H1 (cell line): Measurements from ENCODE around the gene NMUR1. TPM values are rescaled to one million over a fixed set of nuclear protein-coding genes. Genes with fewer than 3 reads are reported as not detected.
A peak's percentile ranks its signal among the peaks of the same experiment; 100 is the strongest.

Experiments used
- CTCF ChIA-PET: fragments of 300-600 bp; sonication (Branson Sonifier 250); formaldehyde crosslinking; loops from one replicate; lab custom pipeline; 2021; ENCODE audit not compliant: partially characterized antibody; lab: Charles Lee
- POLR2A ChIA-PET: fragments of 300-600 bp; sonication (Branson Sonifier 250); formaldehyde crosslinking; loops from one replicate; lab custom pipeline; 2021; ENCODE audit warnings: inconsistent platforms; ENCODE audit not compliant: partially characterized antibody; lab: Charles Lee
- DNase-seq, 2 experiments: peaks; one replicate each; pipeline versions ENCODE4 v3.0.0 to v3.0.0-alpha.2; 2010 to 2022; ENCODE audit warnings: low spot score in 2 of 2, low read depth in 1 of 2, mixed read lengths in 1 of 2
- FAIRE-seq: peaks from 2 replicates; lab custom pipeline; 2011; peaks lifted over from hg19 to GRCh38; lab: Jason Lieb, UNC
- H2AFZ ChIP-seq: 2 replicates; pipeline ENCODE4 v1.8.1; 2012; ENCODE audit warnings: low read length, inconsistent platforms
- H2AK5ac ChIP-seq: 2 replicates; pipeline ENCODE4 v1.6.1; 2013; ENCODE audit warnings: low read depth, low read length
- H2BK120ac ChIP-seq: replicated peaks from 2 replicates; pipeline ENCODE3; 2013; ENCODE audit warnings: low read depth, low read length, inconsistent platforms
- H2BK12ac ChIP-seq: 2 replicates; pipeline ENCODE4 v1.6.1; 2013; ENCODE audit warnings: low read depth, low read length
- H2BK15ac ChIP-seq: 2 replicates; pipeline ENCODE4 v1.6.1; 2013; ENCODE audit warnings: low read length
- H2BK20ac ChIP-seq: 2 replicates; pipeline ENCODE4 v1.6.1; 2013; ENCODE audit warnings: low read length
- H2BK5ac ChIP-seq: 2 replicates; pipeline ENCODE4 v1.6.1; 2013; ENCODE audit warnings: low read depth, low read length
- H3K14ac ChIP-seq: 2 replicates; pipeline ENCODE4 v1.6.1; 2013; ENCODE audit warnings: inconsistent platforms; ENCODE audit not compliant: insufficient read length
- H3K18ac ChIP-seq: 2 replicates; pipeline ENCODE4 v1.6.1; 2013; ENCODE audit warnings: low read length; ENCODE audit errors: extremely low read depth
- H3K23ac ChIP-seq: 2 replicates; pipeline ENCODE4 v1.6.1; 2013; ENCODE audit warnings: inconsistent platforms; ENCODE audit not compliant: insufficient read length
- H3K23me2 ChIP-seq: 2 replicates; pipeline ENCODE4 v1.6.1; 2013; ENCODE audit warnings: low read depth, low read length
- H3K27ac ChIP-seq: 2 replicates; pipeline ENCODE4 v1.6.1; 2011; ENCODE audit warnings: low read depth, low read length, inconsistent platforms
- H3K27me3 ChIP-seq, 4 experiments: replicated peaks in 1 of 4; 1 replicate in 1 of 4; 2 replicates in 3 of 4; pipeline versions ENCODE4 v1.6.1 to v1.8.1; 2011 to 2013; ENCODE audit warnings: low read length in 3 of 4, mild to moderate bottlenecking in 3 of 4, inconsistent platforms in 2 of 4, mixed read lengths in 2 of 4, moderate library complexity in 1 of 4; ENCODE audit not compliant: control insufficient read depth in 3 of 4, insufficient read depth in 3 of 4; ENCODE audit errors: extremely low read depth in 1 of 4
- H3K36me3 ChIP-seq, 4 experiments: 2 replicates each; pipeline versions ENCODE4 v1.6.1 to v1.8.1; 2011 to 2013; ENCODE audit warnings: mild to moderate bottlenecking in 4 of 4, low read length in 3 of 4, moderate library complexity in 2 of 4, control low read depth in 1 of 4, inconsistent platforms in 1 of 4; ENCODE audit not compliant: insufficient read depth in 4 of 4, control insufficient read depth in 2 of 4
- H3K4ac ChIP-seq: replicated peaks from 2 replicates; pipeline ENCODE3; 2013; ENCODE audit warnings: low read length, low read depth, mixed read lengths, inconsistent platforms; ENCODE audit not compliant: insufficient read length
- H3K4me1 ChIP-seq, 4 experiments: replicated peaks in 1 of 4; 1 replicate in 1 of 4; 2 replicates in 3 of 4; pipeline versions ENCODE4 v1.6.1 to v1.8.1; 2011 to 2013; ENCODE audit warnings: low read length in 3 of 4, inconsistent platforms in 2 of 4, mixed read lengths in 1 of 4; ENCODE audit not compliant: insufficient read depth in 4 of 4, control insufficient read depth in 3 of 4
- H3K4me2 ChIP-seq, 2 experiments: 2 replicates each; pipeline versions ENCODE4 v1.6.1 to v1.8.1; 2011 to 2013; ENCODE audit warnings: low read depth in 2 of 2, low read length in 2 of 2, control low read depth in 1 of 2, inconsistent platforms in 1 of 2, mild to moderate bottlenecking in 1 of 2; ENCODE audit not compliant: insufficient read depth in 1 of 2
- H3K4me3 ChIP-seq, 4 experiments: fragments of 200-600, 300-600 bp in 1 of 4; sonication (generic), shearing (Covaris generic), sonication (Bioruptor Twin) in 1 of 4; 2 replicates each; pipeline versions ENCODE4 v1.5.1 to v1.8.1; 2011 to 2016; ENCODE audit warnings: low read length in 4 of 4, low read depth in 3 of 4, control low read depth in 2 of 4, inconsistent platforms in 2 of 4, mild to moderate bottlenecking in 2 of 4, mixed read lengths in 1 of 4, moderate library complexity in 1 of 4; ENCODE audit not compliant: insufficient read depth in 2 of 4; ENCODE audit errors: extremely low read depth in 1 of 4
- H3K56ac ChIP-seq: replicated peaks from 2 replicates; pipeline ENCODE3; 2013; ENCODE audit warnings: low read depth, mild to moderate bottlenecking, mixed read lengths, low read length, inconsistent platforms; ENCODE audit not compliant: insufficient read length
- H3K79me1 ChIP-seq: 2 replicates; pipeline ENCODE4 v1.6.1; 2013; ENCODE audit warnings: low read depth, low read length, control low read depth
- H3K79me2 ChIP-seq, 2 experiments: 2 replicates each; pipeline versions ENCODE4 v1.6.1 to v1.8.1; 2012 to 2013; ENCODE audit warnings: low read length in 2 of 2, mild to moderate bottlenecking in 2 of 2, inconsistent platforms in 1 of 2; ENCODE audit not compliant: insufficient read depth in 2 of 2, control insufficient read depth in 1 of 2
- H3K9ac ChIP-seq, 4 experiments: replicated peaks in 1 of 4; 1 replicate in 1 of 4; 2 replicates in 3 of 4; pipeline versions ENCODE4 v1.6.1 to v1.8.1; 2011 to 2013; ENCODE audit warnings: low read depth in 3 of 4, low read length in 3 of 4, control low read depth in 2 of 4, mild to moderate bottlenecking in 2 of 4, moderate library complexity in 2 of 4, inconsistent platforms in 1 of 4; ENCODE audit errors: extremely low read depth in 1 of 4
- H3K9me3 ChIP-seq, 2 experiments: 2 replicates each; pipeline versions ENCODE4 v1.6.1 to v1.8.1; 2012 to 2013; ENCODE audit warnings: mild to moderate bottlenecking in 2 of 2, moderate library complexity in 2 of 2, control low read depth in 1 of 2, inconsistent platforms in 1 of 2, low read depth in 1 of 2, low read length in 1 of 2, mixed read lengths in 1 of 2; ENCODE audit not compliant: insufficient read depth in 2 of 2
- H4K20me1 ChIP-seq, 2 experiments: replicated peaks in 1 of 2; 2 replicates each; pipeline versions ENCODE3 to v1.8.1; 2011 to 2013; ENCODE audit warnings: inconsistent platforms in 2 of 2, low read length in 2 of 2, mild to moderate bottlenecking in 1 of 2; ENCODE audit not compliant: insufficient read depth in 2 of 2, control insufficient read depth in 1 of 2
- H4K5ac ChIP-seq: 2 replicates; pipeline ENCODE4 v1.6.1; 2013; ENCODE audit warnings: low read length, low read depth, mixed read lengths, inconsistent platforms; ENCODE audit not compliant: insufficient read length
- H4K8ac ChIP-seq: 2 replicates; pipeline ENCODE4 v1.8.0; 2013; ENCODE audit warnings: mild to moderate bottlenecking, moderate library complexity, low read length, inconsistent platforms; ENCODE audit not compliant: insufficient read depth; ENCODE audit errors: extremely low read depth
- H4K91ac ChIP-seq: replicated peaks from 2 replicates; pipeline ENCODE3; 2013; ENCODE audit warnings: low read length, mixed read lengths, inconsistent platforms; ENCODE audit not compliant: insufficient read length
- CBX5 ChIP-seq: fragments of 300-800, 300-1000 bp; sonication (generic); IDR thresholded peaks from 2 replicates; pipeline ENCODE4 v1.7.1; 2016; ENCODE audit warnings: antibody characterized with exemption, low read length, low read depth
- CHD1 ChIP-seq: IDR thresholded peaks from 2 replicates; pipeline ENCODE4 v1.6.1; 2012; ENCODE audit warnings: low read depth, low read length, improper control_type of control experiment
- EP300 ChIP-seq, 2 experiments: IDR thresholded peaks; 1 replicate in 1 of 2; 2 replicates in 1 of 2; pipeline ENCODE4 v1.6.1; 2011 to 2012; ENCODE audit warnings: low read depth in 2 of 2, low read length in 2 of 2, mild to moderate bottlenecking in 2 of 2, borderline replicate concordance in 1 of 2, inconsistent platforms in 1 of 2, moderate library complexity in 1 of 2
- KDM1A ChIP-seq: fragments of 200-600, 300-600 bp; sonication (generic); IDR thresholded peaks from 2 replicates; pipeline ENCODE4 v1.7.1; 2016; ENCODE audit warnings: mild to moderate bottlenecking, low read length, borderline replicate concordance
- SUZ12 ChIP-seq: fragments of 200-600 bp; sonication (generic); IDR thresholded peaks from 2 replicates; pipeline ENCODE4 v1.6.1; 2012; ENCODE audit warnings: mild to moderate bottlenecking, inconsistent platforms, low read length, moderate library complexity, mixed read lengths
- TBP ChIP-seq: IDR thresholded peaks from 2 replicates; pipeline ENCODE4 v1.6.1; 2011; ENCODE audit warnings: low read depth, low read length, improper control_type of control experiment
- WGBS, 2 experiments: shearing (Covaris generic) in 1 of 2; methylation state at CpG; one replicate each; pipeline versions ENCODE4 v1.1.6 to v1.1.7; 2013 to 2015; ENCODE audit warnings: low lambda C conversion rate in 2 of 2, mixed read lengths in 2 of 2, inconsistent platforms in 1 of 2, low coverage in 1 of 2, missing lambda C conversion rate in 1 of 2; ENCODE audit not compliant: insufficient replicate concordance in 2 of 2, insufficient coverage in 1 of 2, insufficient read length in 1 of 2; ENCODE audit errors: extremely low coverage in 1 of 2, missing lambda C conversion rate in 1 of 2; 5-methylcytosine and 5-hydroxymethylcytosine counted together
- polyA plus RNA-seq, 7 experiments: library from polyadenylated mRNA; depleted of rRNA in 3 of 7; stranded (reverse) in 5 of 7; unstranded in 2 of 7; fragments of >200 nt in 5 of 7; fragments of 200-250 nt in 2 of 7; gene quantifications; 1 replicate in 5 of 7; 2 replicates in 1 of 7; 4 replicates in 1 of 7; pipeline versions ENCODE4 v1.2.1 to v1.2.3, GENCODE V29; 2011 to 2013; ENCODE audit warnings: missing spikeins in 2 of 7, mixed read lengths in 2 of 7
- total RNA-seq: library from RNA; stranded (reverse); fragmentation: NEBNext Ultra II Directional; extraction: Animal tissue kit (Norgen Biotek cat#: 25700); gene quantifications from 2 replicates; pipeline ENCODE4 v1.2.1, GENCODE V29; 2021

NMUR1 gene
- total and polyA plus RNA-seq, 2 of the 8 experiments (the other 6 are each of a cell fraction or from before 2014, with no cell fraction given): 0.56 to 1.5 TPM

DNA sequence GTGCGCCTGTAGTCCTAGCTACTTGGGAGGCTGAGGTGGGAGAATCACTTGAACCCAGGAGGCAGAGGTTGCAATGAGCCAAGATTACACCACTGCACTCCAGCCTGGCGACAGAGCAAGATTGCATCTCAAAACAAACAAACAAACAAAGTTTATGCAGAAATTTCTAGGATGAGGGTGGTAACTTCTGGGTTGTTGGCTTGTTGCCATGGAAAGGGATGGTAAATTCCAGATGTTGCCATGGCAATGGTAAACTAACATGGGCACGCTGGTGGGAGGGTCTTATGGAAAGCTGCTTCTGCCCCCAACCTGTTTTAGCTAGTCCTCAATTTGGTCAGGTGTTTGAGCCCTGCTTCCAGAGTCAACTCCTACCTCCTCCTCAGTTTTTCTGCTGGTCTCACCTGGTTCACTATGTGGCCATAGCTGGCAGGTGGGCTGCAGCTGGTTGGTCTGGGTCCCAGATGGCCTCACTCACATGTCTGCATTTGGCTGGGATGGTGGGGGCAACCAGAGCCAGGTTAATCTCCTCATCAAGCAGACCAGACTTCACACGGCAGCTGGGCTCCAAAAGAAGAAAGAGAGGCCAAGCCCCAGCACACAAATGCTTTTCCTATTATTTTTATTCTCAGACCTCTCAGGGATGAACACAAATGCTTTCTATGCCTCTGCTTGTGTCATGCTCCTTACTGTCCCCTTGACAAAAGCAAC lies 35.8 kb upstream of the NMUR1 start:
- Histone ChIP-seq H3K23ac (no peak overlapping the region), H2AFZ (no peak overlapping the region), H3K27ac (no peak overlapping the region), H3K4me3 (no peak overlapping the region), H3K9me3 (peaks cover 3 to 14% of the 10 kb centered on the region in 2 experiments; a peak in 2 of 4 replicates), H3K79me1 (no peaks in the 10 kb centered on the region), H3K4ac (no peak overlapping the region), H4K5ac (no peak overlapping the region), H3K79me2 (no peaks in the 10 kb centered on the region), H3K18ac (no peak overlapping the region), H3K9ac (no peak overlapping the region), H4K8ac (no peak overlapping the region), H3K4me2 (no peak overlapping the region), H2BK15ac (peak overlapping the region; percentile 19; the same call in 1 of the 2 replicates), H2BK120ac (no peak overlapping the region), H3K23me2 (no peaks in the 10 kb centered on the region), H3K27me3 (no peaks in the 10 kb centered on the region), H4K91ac (no peak overlapping the region), H3K4me1 (peaks cover 0 to 14% (median 6%) of the 10 kb centered on the region in 4 experiments; a peak in 6 of 7 replicates), H2BK5ac (no peak overlapping the region), H3K36me3 (no peaks in the 10 kb centered on the region), H3K56ac (no peak overlapping the region), H2BK12ac (no peak overlapping the region), H2AK5ac (no peak overlapping the region), H3K14ac (no peak overlapping the region), H2BK20ac (no peak overlapping the region), H4K20me1 (no peaks in the 10 kb centered on the region)
- FAIRE-seq (no peak), DNase-seq (no peak)
- TF ChIP-seq TBP (no peak), KDM1A (no peak), SUZ12 (no peak), CHD1 (no peak), CBX5 (no peak), EP300 (IDR thresholded peaks at IDR 0.05; ENCODE audit: borderline replicate concordance in 1 of 2, low read depth in 2 of 2, low read length in 2 of 2) (peak in 1 of 2 experiments; percentile 45; a peak in 1 of 3 replicates)
- ChIA-PET POLR2A (interaction anchor here (0.6 to 2.5 kb wide), 5 partner anchors 10 to 148 kb away, joined by 3 to 6 read pairs (median 4); no protein-coding TSS in a partner anchor), CTCF (interaction anchor here (0.5 to 16.1 kb wide), 7 partner anchors 9 to 188 kb away, joined by 3 to 368 read pairs (median 4); partner anchors contain the start of gene TEX44)
- whole genome bisulfite sequencing, 2 experiments: 89% methylated on average over 4 of the region's 4 CpGs; no CpG with 5 or more reads in 1 of the 2 experiments
